Gastrocnemius medialis (tissue), 4 donors: ENCODE data around the gene MYEF2. TPM values are rescaled to one million over a fixed set of nuclear protein-coding genes. Genes with fewer than 3 reads are reported as not detected.

Experiments used
- ATAC-seq, 2 donors: fragments of 150-250 bp; one replicate each; pipeline ENCODE4 v1.9.1; 2016
- DNase-seq, 2 donors: peaks; one replicate each; pipeline ENCODE4 v3.0.0-alpha.2; 2019
- H3K27ac ChIP-seq, 4 donors: fragments of 200-600 bp; sonication (generic); 1 replicate in 1 of 4; 2 replicates in 3 of 4; pipeline ENCODE4 v1.5.1; 2016 to 2018; ENCODE audit warnings: mild to moderate bottlenecking in 2 of 4, moderate library complexity in 1 of 4
- H3K27me3 ChIP-seq, 3 donors: fragments of 200-600 bp; sonication (generic) in 2 of 3; 1 replicate in 1 of 3; 2 replicates in 2 of 3; pipeline versions ENCODE4 v1.5.1 to v1.6.0; 2016 to 2019; ENCODE audit warnings: mild to moderate bottlenecking in 1 of 3, moderate library complexity in 1 of 3
- H3K36me3 ChIP-seq, 2 donors: fragments of 200-600 bp; sonication (generic) in 1 of 2; one replicate each; pipeline ENCODE4 v1.5.1; 2017 to 2018
- H3K4me1 ChIP-seq, 2 donors: fragments of 200-600 bp; sonication (generic) in 1 of 2; one replicate each; pipeline ENCODE4 v1.5.1; 2016 to 2017; ENCODE audit warnings: mild to moderate bottlenecking in 2 of 2
- H3K4me3 ChIP-seq, 4 donors: fragments of 200-600 bp; sonication (generic) in 3 of 4; 1 replicate in 1 of 4; 2 replicates in 3 of 4; pipeline ENCODE4 v1.5.1; 2016 to 2019; ENCODE audit warnings: mild to moderate bottlenecking in 2 of 4
- H3K9me3 ChIP-seq, 3 donors: fragments of 200-600 bp; sonication (generic) in 2 of 3; 1 replicate in 1 of 3; 2 replicates in 2 of 3; pipeline ENCODE4 v1.5.1; 2016 to 2019
- CTCF ChIP-seq, 5 experiments: fragments of 450-650 bp in 3 of 5; fragments of 200-600 bp in 2 of 5; sonication (generic) in 2 of 5; IDR thresholded peaks in 4 of 5; conservative IDR thresholded peaks in 1 of 5; 1 replicate in 4 of 5; 2 replicates in 1 of 5; pipeline ENCODE4 v1.5.1; 2016 to 2019; ENCODE audit warnings: antibody characterized with exemption in 5 of 5, mild to moderate bottlenecking in 3 of 5, moderate library complexity in 3 of 5
- POLR2A ChIP-seq, 2 donors: fragments of 450-650 bp; IDR thresholded peaks; one replicate each; pipeline ENCODE4 v1.6.1; 2017; ENCODE audit warnings: antibody characterized with exemption in 2 of 2, mild to moderate bottlenecking in 2 of 2, moderate library complexity in 2 of 2
- in situ Hi-C, 4 donors: fragments of 200-750 bp; cut with MboI; loops; one replicate each; pipeline versions ENCODE4 v1.15.0 to v1.8.0; 2017; ENCODE audit warnings: low sequenced_read_pairs in 4 of 4
- intact Hi-C: fragments of 100-400 bp; cut with DNase I; formaldehyde crosslinking; loops from one replicate; pipeline ENCODE4 v1.15.1; 2023; ENCODE audit warnings: low total_unique reads
- total RNA-seq, 4 donors: library from RNA; depleted of rRNA; stranded (reverse); fragments of >200 nt; gene quantifications; one replicate each; pipeline versions ENCODE4 v1.1.0 to v1.2.3, GENCODE V29; 2016

MYEF2 gene
- total RNA-seq, 4 donors from 2014 or later, result 0.29 to 4.9 (median 1.9) TPM

GRCh38 chr15:48091522-48091921, 86.6 kb downstream of the MYEF2 start:
- Histone ChIP-seq H3K36me3 (no peaks in the 10 kb centered on the region), H3K27ac (no peak overlapping the region), H3K4me1 (no peaks in the 10 kb centered on the region), H3K9me3 (no peaks in the 10 kb centered on the region), H3K27me3 (no peaks in the 10 kb centered on the region), H3K4me3 (no peak overlapping the region)
- DNase-seq, result no peak
- no peak for TF ChIP-seq POLR2A (IDR thresholded peaks at IDR 0.05)
- TF ChIP-seq CTCF (IDR thresholded peaks at IDR 0.05 in 4 of 5, conservative IDR thresholded peaks at IDR 0.05 in 1 of 5), result no peak
- no peak for ATAC-seq
- intact Hi-C loops (no loop called here), in situ Hi-C loops (no loop called here)

GRCh38 chr15:48090666-48091065, 87.4 kb downstream of the MYEF2 start:
- Histone ChIP-seq H3K27ac (no peak overlapping the region), H3K27me3 (no peaks in the 10 kb centered on the region), H3K36me3 (no peaks in the 10 kb centered on the region), H3K4me3 (no peak overlapping the region), H3K9me3 (no peaks in the 10 kb centered on the region), H3K4me1 (peaks cover 3 to 6% of the 10 kb centered on the region in 2 donors)
- TF ChIP-seq CTCF (IDR thresholded peaks at IDR 0.05 in 4 of 5, conservative IDR thresholded peaks at IDR 0.05 in 1 of 5), result no peak
- TF ChIP-seq POLR2A (IDR thresholded peaks at IDR 0.05), result no peak
- intact Hi-C loops, result no loop called here
- ATAC-seq (no peak), DNase-seq (no peak)
- in situ Hi-C loops, result no loop called here

DNA sequence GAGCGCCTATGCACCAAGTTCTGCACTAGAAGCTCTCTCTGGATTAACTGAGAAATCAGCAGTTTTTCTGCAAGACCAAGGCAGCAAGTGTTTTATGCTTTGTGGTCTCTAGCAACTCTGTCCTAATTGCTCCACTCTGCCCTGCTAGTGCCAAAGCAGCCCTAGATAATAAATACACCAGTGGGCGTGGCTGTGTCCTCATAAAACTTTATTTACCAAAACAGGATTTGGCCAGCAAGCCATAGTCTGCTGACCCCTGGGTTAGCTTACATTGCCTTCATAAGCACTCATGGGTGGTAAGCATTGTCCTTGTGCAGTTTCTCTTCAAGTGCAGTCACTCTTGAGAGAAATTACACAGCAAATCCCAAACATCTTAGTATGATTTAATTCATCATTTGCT, 88.0 kb downstream of the MYEF2 start:
- no peak overlapping the region for H3K27ac ChIP-seq
- no peak overlapping the region for H3K4me3 ChIP-seq
- in situ Hi-C loops, result no loop called here
- H3K27me3 ChIP-seq, result no peaks in the 10 kb centered on the region
- ATAC-seq, result no peak
- no peaks in the 10 kb centered on the region for H3K36me3 ChIP-seq
- H3K4me1 ChIP-seq, result peaks cover 5 to 8% of the 10 kb centered on the region in 2 donors
- no peak for DNase-seq
- intact Hi-C loops, result no loop called here
- no peaks in the 10 kb centered on the region for H3K9me3 ChIP-seq
- TF ChIP-seq POLR2A (IDR thresholded peaks at IDR 0.05), result no peak

DNA sequence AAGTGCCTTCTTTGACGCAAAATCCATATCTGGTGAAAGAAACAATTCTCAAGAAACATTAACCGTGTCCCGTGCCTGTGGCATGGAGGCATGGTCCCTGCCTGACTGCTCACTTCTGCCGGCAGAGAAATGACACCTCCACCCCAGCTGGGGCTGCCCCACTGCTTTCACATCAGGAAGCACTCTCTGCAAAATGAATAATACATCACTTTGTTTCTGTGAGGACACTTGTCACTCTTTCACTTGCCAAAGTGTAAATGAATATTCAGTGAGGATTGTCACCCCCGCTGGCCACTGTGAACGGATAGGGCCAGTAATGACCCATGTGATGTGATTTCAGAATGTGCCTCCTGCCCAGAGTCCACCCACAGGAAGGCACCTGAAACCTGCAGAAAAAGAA, 88.4 kb downstream of the MYEF2 start:
- DNase-seq (no peak), ATAC-seq (no peak)
- no peak overlapping the region for H3K27ac ChIP-seq
- H3K4me1 ChIP-seq, result peaks cover 5 to 8% of the 10 kb centered on the region in 2 donors
- no peaks in the 10 kb centered on the region for H3K36me3 ChIP-seq
- H3K9me3 ChIP-seq, result no peaks in the 10 kb centered on the region
- in situ Hi-C loops, result no loop called here
- TF ChIP-seq CTCF (IDR thresholded peaks at IDR 0.05 in 4 of 5, conservative IDR thresholded peaks at IDR 0.05 in 1 of 5), result no peak
- no peak for TF ChIP-seq POLR2A (IDR thresholded peaks at IDR 0.05)
- intact Hi-C loops, result no loop called here
- no peaks in the 10 kb centered on the region for H3K27me3 ChIP-seq
- H3K4me3 ChIP-seq, result no peak overlapping the region

DNA sequence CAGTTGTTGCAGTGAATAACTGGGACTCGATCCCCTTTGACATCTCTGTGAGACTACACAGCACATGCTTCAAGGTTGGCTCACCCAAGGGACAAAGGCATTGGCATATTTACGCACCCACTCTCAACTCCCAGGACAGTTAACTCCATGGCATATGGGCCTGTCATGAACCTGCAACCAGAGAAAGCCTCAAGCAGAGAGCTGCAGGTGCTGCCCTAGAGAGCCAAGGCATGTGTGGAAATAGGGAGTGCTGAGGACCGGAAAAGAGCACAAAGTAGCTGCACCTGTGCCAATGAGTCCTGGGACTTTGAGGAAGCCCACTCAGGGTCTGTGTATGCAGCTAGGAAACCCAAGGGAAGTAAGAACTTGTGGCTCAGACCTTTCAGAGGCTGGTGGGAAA, 90.3 kb downstream of the MYEF2 start:
- intact Hi-C loops, result no loop called here
- in situ Hi-C loops, result no loop called here
- TF ChIP-seq POLR2A (IDR thresholded peaks at IDR 0.05) (no peak), CTCF (IDR thresholded peaks at IDR 0.05 in 4 of 5, conservative IDR thresholded peaks at IDR 0.05 in 1 of 5) (no peak)
- no peaks in the 10 kb centered on the region for H3K27me3 ChIP-seq
- H3K4me1 ChIP-seq, result peaks cover 5 to 8% of the 10 kb centered on the region in 2 donors
- H3K27ac ChIP-seq, result no peak overlapping the region
- H3K36me3 ChIP-seq, result no peaks in the 10 kb centered on the region
- H3K4me3 ChIP-seq, result no peak overlapping the region
- H3K9me3 ChIP-seq, result no peaks in the 10 kb centered on the region
- ATAC-seq, result no peak
- DNase-seq, result no peak
